HS-5 (cell line): ENCODE measurements around the gene PNLIP.

Experiments used
- DNase-seq: peaks from one replicate; pipeline ENCODE4 v3.0.0-alpha.2; 2012; ENCODE audit warnings: low read depth

PNLIP gene

GRCh38 chr10:116574797-116575196, 29.1 kb downstream of the PNLIP start:
- no peak for DNase-seq

- no peak for DNase-seq
These were observed 42.3 kb downstream of the PNLIP start for GRCh38 chr10:116587878-116588591.

GRCh38 chr10:116588995-116589394, 43.3 kb downstream of the PNLIP start:
- DNase-seq = no peak

- DNase-seq = no peak
These were observed 44.2 kb downstream of the PNLIP start for GRCh38 chr10:116589926-116590325.

GRCh38 chr10:116590590-116591444, 45.1 kb downstream of the PNLIP start, which contains the start of gene PNLIPRP1:
Gene PNLIPRP1, plus strand, starts transcription at chr10:116590959. Its CDS starts 171 bp downstream, at chr10:116591130.
- DNase-seq = no peak

GRCh38 chr10:116593139-116593740, 47.5 kb downstream of the PNLIP start:
- no peak for DNase-seq

GRCh38 chr10:116594525-116595035, 48.8 kb downstream of the PNLIP start:
- no peak for DNase-seq

- no peak for DNase-seq
These were observed 50.3 kb downstream of the PNLIP start for GRCh38 chr10:116596062-116596461.

GRCh38 chr10:116597543-116597942, 51.8 kb downstream of the PNLIP start:
- DNase-seq = no peak

- DNase-seq = no peak
These were observed 52.6 kb downstream of the PNLIP start for GRCh38 chr10:116598329-116598728.

- no peak for DNase-seq
These were observed 54.3 kb downstream of the PNLIP start for GRCh38 chr10:116599991-116600390.

GRCh38 chr10:116602648-116603400, 57.1 kb downstream of the PNLIP start:
- no peak for DNase-seq

GRCh38 chr10:116606061-116606483, 60.3 kb downstream of the PNLIP start:
- DNase-seq = no peak

- no peak for DNase-seq
These were observed 61.6 kb downstream of the PNLIP start for GRCh38 chr10:116607336-116607735.

GRCh38 chr10:116608686-116609594, 63.2 kb downstream of the PNLIP start:
- DNase-seq = no peak

GRCh38 chr10:116610443-116611152, 64.9 kb downstream of the PNLIP start:
- DNase-seq = no peak

- no peak for DNase-seq
These were observed 65.4 kb downstream of the PNLIP start for GRCh38 chr10:116611153-116611545.

- no peak for DNase-seq
These were observed 66.5 kb downstream of the PNLIP start for GRCh38 chr10:116612107-116612769.

GRCh38 chr10:116613471-116613870, 67.7 kb downstream of the PNLIP start:
- DNase-seq = no peak

GRCh38 chr10:116614796-116615195, 69.1 kb downstream of the PNLIP start:
- no peak for DNase-seq
